ENCODE measurements around the gene PRR7. TPM values are rescaled to one million over a fixed set of nuclear protein-coding genes. Genes with fewer than 3 reads are reported as not detected.

PRR7 gene
- total and polyA plus RNA-seq, 2 of the 13 experiments (the other 11 are each of a cell fraction or from before 2014, with no cell fraction given): 4.8 to 5.0 TPM

DNA sequence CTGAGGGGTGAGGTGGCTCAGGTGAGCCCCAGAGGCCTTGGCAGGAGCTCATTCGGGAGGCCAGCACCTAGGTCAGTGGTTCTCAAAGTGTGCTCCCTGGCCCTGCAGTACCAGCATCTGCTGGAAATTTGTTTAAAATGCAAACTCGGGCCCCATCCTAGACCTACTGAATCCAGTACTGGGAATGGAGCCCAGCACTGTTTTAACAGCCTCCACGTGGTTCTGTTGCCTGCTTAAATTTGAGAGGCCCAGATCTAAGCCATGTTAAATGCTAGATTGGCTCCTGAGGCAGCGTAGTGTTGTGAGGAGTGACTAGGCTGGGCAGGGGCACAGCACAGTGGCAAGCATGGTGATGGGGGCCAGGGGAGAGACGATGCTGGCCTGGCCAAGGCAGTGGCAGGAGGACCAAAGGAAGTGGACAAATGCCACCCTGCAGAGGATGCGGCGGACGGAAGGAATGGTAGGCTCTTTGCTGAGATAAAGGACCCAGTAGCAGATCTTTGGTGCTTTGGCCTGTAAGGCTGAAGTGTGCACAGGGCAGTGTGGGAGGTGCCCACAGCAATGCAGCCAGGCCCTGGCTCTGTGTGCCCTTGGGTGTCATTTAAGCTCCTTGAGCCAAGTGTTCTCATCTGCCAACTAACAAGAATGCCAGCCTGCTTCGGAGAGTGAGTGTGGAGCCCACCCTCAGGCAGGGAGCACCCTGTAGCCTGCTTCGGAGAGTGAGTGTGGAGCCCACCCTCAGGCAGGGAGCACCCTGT, 4.2 kb downstream of the PRR7 start (continued):
- TF ChIP-seq MED1 (CRISPR knock-in tag; IDR thresholded peaks at IDR 0.05) (no peak), KAT2B (IDR thresholded peaks at IDR 0.05; ENCODE audit: borderline replicate concordance, low read depth, low read length) (no peak)

DNA sequence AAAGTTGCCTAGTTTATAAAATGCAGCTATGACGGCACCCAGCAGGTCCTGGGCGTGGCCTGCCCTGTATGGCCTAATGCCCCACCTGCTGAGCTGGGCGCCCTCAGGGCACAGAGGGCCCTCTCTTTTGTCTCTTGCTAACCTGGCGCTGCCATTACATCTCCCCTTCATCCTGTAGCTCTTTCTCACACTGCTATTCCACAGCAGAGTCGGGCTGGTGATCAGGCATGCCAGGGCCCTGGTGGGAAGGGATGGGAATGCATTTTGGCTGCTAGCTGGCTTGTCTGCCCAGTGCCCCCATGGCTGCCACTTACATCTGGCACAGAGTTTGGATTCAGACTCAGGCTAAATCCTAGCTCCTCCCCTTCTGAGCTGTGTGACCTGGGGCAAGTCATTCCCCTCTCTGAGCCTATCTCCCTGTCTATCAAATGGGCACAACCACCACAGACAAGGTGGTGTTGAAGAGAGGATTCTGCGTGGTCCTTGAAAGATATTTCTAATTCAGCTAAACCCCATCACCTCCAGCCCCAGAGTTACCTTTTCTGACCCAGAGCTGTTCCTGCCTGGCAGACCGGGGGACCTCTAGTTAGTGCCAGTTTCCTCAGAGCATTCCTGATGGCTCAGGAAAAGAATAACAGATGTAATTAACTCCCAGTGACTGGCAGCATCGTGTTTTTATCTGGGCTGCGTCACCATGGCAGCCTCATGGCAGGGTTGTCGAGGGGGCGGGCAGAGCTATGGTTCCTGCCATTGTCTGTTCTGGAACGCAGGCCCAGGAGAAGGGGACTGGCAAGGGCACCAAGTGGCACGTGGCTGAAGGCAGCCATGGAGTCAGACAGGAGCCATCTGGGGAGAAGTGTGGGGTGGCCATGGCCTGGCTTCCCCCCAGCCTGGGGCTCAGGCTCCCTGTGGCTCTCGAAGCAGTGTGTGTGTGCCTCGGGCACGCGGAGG, 6.3 kb downstream of the PRR7 start:
- FAIRE-seq (no peak), ATAC-seq (no peak), DNase-seq (ENCODE audit: low spot score) (no peak)
- H3K36me3 ChIP-seq (replicated peaks in 1 of 2; ENCODE audit: control insufficient read depth in 1 of 2, insufficient read depth in 2 of 2, low read length in 2 of 2): peaks cover 0 to 3% of the 10 kb centered on the region in 2 experiments; a peak in 1 of 5 replicates
- intact Hi-C loops (cut with micrococcal nuclease; ENCODE audit: unreplicated experiment) (no loop called here), in situ Hi-C loops (cut with HindIII; ENCODE audit: extremely low pct_ligation_motif_present, low pct_unique_long_range_greater_than_20kb) (loop anchor here (25.0 kb wide), 1 partner anchor 341 kb away; no protein-coding TSS in a partner anchor)
- peak overlapping the region in 1 of 3 experiments; percentile 87; a peak in 1 of 6 replicates for H3K4me3 ChIP-seq (replicated peaks in 1 of 3; ENCODE audit: insufficient read depth in 1 of 3, low read depth in 2 of 3, low read length in 3 of 3)
- H3K79me2 ChIP-seq (ENCODE audit: insufficient read depth, low read length): peaks cover 5% of the 10 kb centered on the region
- H3K4me1 ChIP-seq (ENCODE audit: insufficient read depth, low read length): peaks cover 50% of the 10 kb centered on the region
- CTCF ChIA-PET (ENCODE audit: low intra/inter-chr PET ratio, low total read pairs): interaction anchor here (1.1 to 4.8 kb wide), 4 partner anchors 48 to 63 kb away, joined by 3 to 54 read pairs (median 23); no protein-coding TSS in a partner anchor
- POLR2A ChIA-PET: interaction anchor here (4.4 kb wide), 1 partner anchor 74 kb away, joined by 29 read pairs; no protein-coding TSS in a partner anchor
- 96% methylated on average over 5 of the region's 17 CpGs for WGBS (ENCODE audit: low lambda C conversion rate)
- peaks cover 11% of the 10 kb centered on the region; the same call in 1 of the 2 replicates for H4K20me1 ChIP-seq (ENCODE audit: insufficient read depth, low read length)
- H3K27me3 ChIP-seq (ENCODE audit: control insufficient read depth in 1 of 2, insufficient read depth in 2 of 2, low read length in 2 of 2): no peaks in the 10 kb centered on the region; a peak in 1 of 5 replicates
- no peaks in the 10 kb centered on the region for H3K9me3 ChIP-seq (ENCODE audit: low read length)
- H2AFZ ChIP-seq (ENCODE audit: low read length): no peak overlapping the region
- H3K27ac ChIP-seq (ENCODE audit: extremely low read length, insufficient read depth, low read length): no peak overlapping the region
- TF ChIP-seq POLR2G (IDR thresholded peaks at IDR 0.05; ENCODE audit: low read depth, low read length) (peak; percentile 13), NFRKB (IDR thresholded peaks at IDR 0.05) (no peak), ZNF530 (CRISPR knock-in tag; IDR thresholded peaks at IDR 0.05; ENCODE audit: low read depth) (no peak), RBAK (CRISPR knock-in tag; IDR thresholded peaks at IDR 0.05) (no peak), ZNF768 (CRISPR knock-in tag; IDR thresholded peaks at IDR 0.05) (peak; percentile 86)
- TF ChIP-seq, protein P1, sequence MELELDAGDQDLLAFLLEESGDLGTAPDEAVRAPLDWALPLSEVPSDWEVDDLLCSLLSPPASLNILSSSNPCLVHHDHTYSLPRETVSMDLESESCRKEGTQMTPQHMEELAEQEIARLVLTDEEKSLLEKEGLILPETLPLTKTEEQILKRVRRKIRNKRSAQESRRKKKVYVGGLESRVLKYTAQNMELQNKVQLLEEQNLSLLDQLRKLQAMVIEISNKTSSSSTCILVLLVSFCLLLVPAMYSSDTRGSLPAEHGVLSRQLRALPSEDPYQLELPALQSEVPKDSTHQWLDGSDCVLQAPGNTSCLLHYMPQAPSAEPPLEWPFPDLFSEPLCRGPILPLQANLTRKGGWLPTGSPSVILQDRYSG (CRISPR knock-in tag; IDR thresholded peaks at IDR 0.05): no peak
- TF ChIP-seq, protein P2, sequence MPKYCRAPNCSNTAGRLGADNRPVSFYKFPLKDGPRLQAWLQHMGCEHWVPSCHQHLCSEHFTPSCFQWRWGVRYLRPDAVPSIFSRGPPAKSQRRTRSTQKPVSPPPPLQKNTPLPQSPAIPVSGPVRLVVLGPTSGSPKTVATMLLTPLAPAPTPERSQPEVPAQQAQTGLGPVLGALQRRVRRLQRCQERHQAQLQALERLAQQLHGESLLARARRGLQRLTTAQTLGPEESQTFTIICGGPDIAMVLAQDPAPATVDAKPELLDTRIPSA (CRISPR knock-in tag; IDR thresholded peaks at IDR 0.05; ENCODE audit: borderline replicate concordance): no peak
- H3K9ac ChIP-seq (ENCODE audit: insufficient read depth, low read depth, low read length): peak overlapping the region; percentile 82; the same call in 1 of the 2 replicates
- BruUV-seq (replicated peaks): no TSS peak
- peak overlapping the region; percentile 98 for H3K4me2 ChIP-seq (ENCODE audit: low read depth, low read length)

All from HepG2 (cell line).